K562 (cell line): Measurements from ENCODE around the gene DDX60. TPM values are rescaled to one million over a fixed set of nuclear protein-coding genes. Genes with fewer than 3 reads are reported as not detected.

Experiments used
- ATAC-seq: fragments of 200-7000 bp; cut with Tn5 transposase; 3 replicates; pipeline ENCODE4 v1.9.1; 2020; ENCODE audit warnings: moderate library complexity
- BruUV-seq: library from RNA; stranded (reverse); fragments of 400-500 nt; replicated peaks from 2 replicates; lab custom pipeline; 2021; lab: Mats Ljungman, UMichigan
- CTCF ChIA-PET: fragments of 300-600 bp; formaldehyde crosslinking; extraction: SDS; loops from one replicate; lab custom pipeline; 2021; ENCODE audit warnings: low intra/inter-chr PET ratio; lab: Yijun Ruan, JAX
- POLR2A ChIA-PET: fragments of 300-600, 350-650 bp; sonication (Branson Sonifier 250); formaldehyde crosslinking; extraction: SDS; loops from one replicate; lab custom pipeline; 2021; ENCODE audit warnings: antibody characterized with exemption, inconsistent platforms; lab: Yijun Ruan, JAX
- DNase-seq, 4 experiments: peaks; one replicate each; pipeline versions ENCODE4 v3.0.0 to v3.0.0-alpha.2; 2011 to 2018; ENCODE audit warnings: low spot score in 3 of 4, mixed read lengths in 3 of 4; ENCODE audit errors: extremely low read depth in 1 of 4
- FAIRE-seq: peaks from 2 replicates; lab custom pipeline; 2011; peaks lifted over from hg19 to GRCh38; lab: Jason Lieb, UNC
- H2AFZ ChIP-seq: 2 replicates; pipeline ENCODE4 v1.6.0; 2011; ENCODE audit warnings: low read depth, low read length, control low read depth, inconsistent platforms
- H3K27ac ChIP-seq: fragments of 200-600 bp; 3 replicates; pipeline ENCODE4 v1.8.0; 2011; ENCODE audit warnings: low read depth, mild to moderate bottlenecking, control low read depth, inconsistent platforms, low read length, moderate library complexity, mixed read lengths; ENCODE audit errors: extremely low read depth
- H3K27me3 ChIP-seq, 2 experiments: fragments of 300-600 bp in 1 of 2; 2 replicates in 1 of 2; 3 replicates in 1 of 2; pipeline versions ENCODE4 v1.6.0 to v1.8.0; 2011; ENCODE audit warnings: inconsistent platforms in 2 of 2, low read length in 2 of 2, mild to moderate bottlenecking in 1 of 2, mixed read lengths in 1 of 2, moderate library complexity in 1 of 2; ENCODE audit not compliant: control insufficient read depth in 2 of 2, insufficient read depth in 2 of 2
- H3K36me3 ChIP-seq: fragments of 300-600 bp; 3 replicates; pipeline ENCODE4 v1.8.0; 2011; ENCODE audit warnings: mild to moderate bottlenecking, low read length, inconsistent platforms; ENCODE audit not compliant: control insufficient read depth, insufficient read depth
- H3K4me1 ChIP-seq, 2 experiments: fragments of 200-600 bp in 1 of 2; replicated peaks in 1 of 2; 2 replicates in 1 of 2; 3 replicates in 1 of 2; pipeline versions ENCODE4 v1.5.1 to v1.8.0; 2011; ENCODE audit warnings: inconsistent platforms in 2 of 2, low read length in 2 of 2, mild to moderate bottlenecking in 1 of 2, mixed read lengths in 1 of 2, moderate library complexity in 1 of 2; ENCODE audit not compliant: control insufficient read depth in 2 of 2, insufficient read depth in 2 of 2
- H3K4me2 ChIP-seq: 2 replicates; pipeline ENCODE4 v1.6.1; 2011; ENCODE audit warnings: low read length, control low read depth, inconsistent platforms, mixed read lengths; ENCODE audit not compliant: insufficient read depth
- H3K4me3 ChIP-seq: fragments of 200-600 bp; sonication (generic), shearing (Covaris generic); 2 replicates; pipeline ENCODE4 v1.5.1; 2016; ENCODE audit warnings: control low read depth, inconsistent platforms
- H3K79me2 ChIP-seq: fragments of 200-600 bp; 3 replicates; pipeline ENCODE4 v1.8.0; 2011; ENCODE audit warnings: low read length, inconsistent platforms; ENCODE audit not compliant: control insufficient read depth, insufficient read depth
- H3K9ac ChIP-seq, 2 experiments: 2 replicates each; pipeline versions ENCODE4 v1.6.0 to v1.6.1; 2011; ENCODE audit warnings: low read depth in 2 of 2, low read length in 2 of 2, control low read depth in 1 of 2, inconsistent platforms in 1 of 2, mild to moderate bottlenecking in 1 of 2, mixed read lengths in 1 of 2; ENCODE audit not compliant: insufficient read depth in 1 of 2
- H3K9me1 ChIP-seq: one replicate; pipeline ENCODE4 v1.6.0; 2011; ENCODE audit warnings: inconsistent platforms, mild to moderate bottlenecking, low read length, moderate library complexity; ENCODE audit not compliant: control insufficient read depth, insufficient read depth
- H3K9me3 ChIP-seq: replicated peaks from 2 replicates; pipeline ENCODE4 v1.5.1; 2011; ENCODE audit warnings: low read depth, low read length, inconsistent platforms; ENCODE audit not compliant: control insufficient read depth, insufficient read depth
- H4K20me1 ChIP-seq: replicated peaks from 2 replicates; pipeline ENCODE4 v1.6.1; 2011; ENCODE audit warnings: low read length, inconsistent platforms, mixed read lengths; ENCODE audit not compliant: control insufficient read depth, insufficient read depth
- CBX1 ChIP-seq: sonication (generic); IDR thresholded peaks from 2 replicates; pipeline ENCODE4 v1.6.1; 2016; ENCODE audit warnings: antibody characterized with exemption, low read depth, mild to moderate bottlenecking
- CBX8 ChIP-seq: fragments of 200-600 bp; sonication (generic); IDR thresholded peaks from 2 replicates; pipeline ENCODE4 v1.6.1; 2012; ENCODE audit warnings: borderline replicate concordance, mixed run types, low read depth, mild to moderate bottlenecking, moderate library complexity, mixed read lengths, low read length, control low read depth, inconsistent platforms; ENCODE audit not compliant: poor library complexity, severe bottlenecking; ENCODE audit errors: extremely low read depth
- DEAF1 ChIP-seq: fragments of 450-650 bp; formaldehyde crosslinking; IDR thresholded peaks from 2 replicates; pipeline ENCODE4 v1.4.0; 2020; ENCODE audit warnings: mild to moderate bottlenecking, moderate library complexity
- EP400 ChIP-seq: fragments of 450-650 bp; IDR thresholded peaks from 2 replicates; pipeline ENCODE4 v1.6.1; 2017; ENCODE audit warnings: antibody characterized with exemption, mild to moderate bottlenecking, moderate library complexity
- FOXA3 ChIP-seq, 2 experiments: fragments of 450-650 bp in 1 of 2; sonication (generic) in 1 of 2; formaldehyde crosslinking; IDR thresholded peaks in 1 of 2; conservative IDR thresholded peaks in 1 of 2; 2 replicates each; pipeline versions ENCODE4 v1.4.0 to v1.8.0; 2020 to 2022; ENCODE audit warnings: mild to moderate bottlenecking in 2 of 2, missing genetic modification reagents in 1 of 2
- HMG20B ChIP-seq: fragments of 250-450 bp; sonication (Bioruptor Pico); IDR thresholded peaks from 2 replicates; pipeline ENCODE4 v1.5.0; 2021; ENCODE audit warnings: mild to moderate bottlenecking
- RFX5 ChIP-seq: IDR thresholded peaks from 2 replicates; pipeline ENCODE4 v1.6.1; 2011; ENCODE audit warnings: low read depth, mild to moderate bottlenecking, improper control_type of control experiment, low read length
- RUNX1 ChIP-seq: sonication (generic); IDR thresholded peaks from 2 replicates; pipeline ENCODE4 v1.6.1; 2016; ENCODE audit warnings: antibody characterized with exemption, low read depth
- THAP12 ChIP-seq: fragments of 250-450 bp; sonication (Bioruptor Pico); IDR thresholded peaks from 2 replicates; pipeline ENCODE4 v1.9.0; 2021; ENCODE audit warnings: mild to moderate bottlenecking, inconsistent platforms
- ZBTB17 ChIP-seq: fragments of 450-650 bp; formaldehyde crosslinking; IDR thresholded peaks from 2 replicates; pipeline ENCODE4 v1.4.0; 2020; ENCODE audit warnings: mild to moderate bottlenecking
- ZKSCAN3 ChIP-seq: fragments of 250-450 bp; sonication (Bioruptor Pico); IDR thresholded peaks from 2 replicates; pipeline ENCODE4 v1.4.0; 2020
- ZNF232 ChIP-seq: sonication (generic); formaldehyde crosslinking; IDR thresholded peaks from 2 replicates; pipeline ENCODE4 v1.8.0; 2022; ENCODE audit warnings: mild to moderate bottlenecking, missing genetic modification reagents
- ZNF695 ChIP-seq: fragments of 450-650 bp; formaldehyde crosslinking; IDR thresholded peaks from 2 replicates; pipeline ENCODE4 v1.4.0; 2020; ENCODE audit warnings: mild to moderate bottlenecking, moderate library complexity
- ZNF77 ChIP-seq: fragments of 250-450 bp; sonication (Bioruptor Pico); IDR thresholded peaks from 2 replicates; pipeline ENCODE4 v1.5.0; 2020
- WGBS: fragments of 100-300 bp; shearing (Covaris generic); methylation state at CpG from one replicate; pipeline ENCODE4 v1.1.6; 2016; ENCODE audit warnings: low coverage, mixed read lengths; ENCODE audit not compliant: insufficient coverage; ENCODE audit errors: missing lambda C conversion rate; 5-methylcytosine and 5-hydroxymethylcytosine counted together
- in situ Hi-C: fragments of 300-500 bp; cut with MboI; formaldehyde crosslinking; loops from 4 replicates; pipeline ENCODE4 v1.15.0; 2018; ENCODE audit warnings: inconsistent platforms, mixed read lengths
- intact Hi-C: fragments of 100-400 bp; cut with micrococcal nuclease; formaldehyde crosslinking; loops from 2 replicates; pipeline ENCODE4 v1.14.2; 2022
- polyA plus RNA-seq, 8 experiments: library from polyadenylated mRNA; depleted of rRNA in 4 of 8; stranded (reverse) in 5 of 8; unstranded in 3 of 8; fragments of >200 nt; fragmentation: Nextera tagmentation in 2 of 8; fragmentation: Illumina TruSeq in 1 of 8; extraction: Ambion mirVana in 2 of 8; extraction: Trizol in 1 of 8; gene quantifications; 2 replicates each; pipeline versions ENCODE4 v1.2.1 to v1.2.3, GENCODE V29; 2011 to 2014; ENCODE audit warnings: inconsistent platforms in 1 of 8, missing spikeins in 1 of 8
- total RNA-seq, 7 experiments: library from RNA; depleted of rRNA in 6 of 7; stranded (reverse); fragments of >200 nt in 6 of 7; fragmentation: Illumina TruSeq in 2 of 7; extraction: Trizol in 2 of 7; gene quantifications; 2 replicates each; pipeline versions ENCODE4 v1.2.1 to v1.2.3, GENCODE V29; 2011 to 2021; ENCODE audit warnings: low replicate concordance in 1 of 7
- TF ChIP-seq, protein P1 (sequence below): sonication (generic); formaldehyde crosslinking; IDR thresholded peaks from 2 replicates; pipeline ENCODE4 v1.8.1; 2022; ENCODE audit warnings: missing genetic modification reagents

DDX60 gene
- total and polyA plus RNA-seq, 9 of the 15 experiments (the other 6 are each of a cell fraction or from before 2014, with no cell fraction given) = 0.06 to 0.25 (median 0.13) TPM

DNA sequence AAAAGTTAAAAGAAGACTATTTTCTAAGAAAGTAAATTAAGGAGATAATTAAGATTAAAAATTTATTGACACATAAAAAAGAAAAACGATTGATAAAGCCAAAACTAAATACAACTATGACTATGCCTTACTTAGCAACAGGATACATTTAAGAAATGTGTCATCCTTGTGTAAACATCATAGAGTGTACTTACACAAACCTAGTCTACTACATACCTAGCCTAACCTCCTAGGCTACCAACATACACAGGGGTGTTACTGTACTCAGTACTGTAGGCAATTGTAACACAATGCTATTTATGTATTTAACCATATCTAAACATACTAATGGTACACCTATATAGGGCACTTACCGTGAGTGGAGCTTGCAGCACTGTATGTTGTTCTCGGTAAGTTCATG, 117.9 kb downstream of the DDX60 start:
- CTCF ChIA-PET = no interaction called here
- 0% methylated on average over 3 of the region's 3 CpGs for WGBS
- in situ Hi-C loops = no loop called here
- TF ChIP-seq EP400 = no peak
- TF ChIP-seq ZKSCAN3 (CRISPR knock-in tag) = no peak
- no peak for TF ChIP-seq ZBTB17 (CRISPR knock-in tag)
- TF ChIP-seq ZNF695 (CRISPR knock-in tag) = no peak
- TF ChIP-seq, protein P1, sequence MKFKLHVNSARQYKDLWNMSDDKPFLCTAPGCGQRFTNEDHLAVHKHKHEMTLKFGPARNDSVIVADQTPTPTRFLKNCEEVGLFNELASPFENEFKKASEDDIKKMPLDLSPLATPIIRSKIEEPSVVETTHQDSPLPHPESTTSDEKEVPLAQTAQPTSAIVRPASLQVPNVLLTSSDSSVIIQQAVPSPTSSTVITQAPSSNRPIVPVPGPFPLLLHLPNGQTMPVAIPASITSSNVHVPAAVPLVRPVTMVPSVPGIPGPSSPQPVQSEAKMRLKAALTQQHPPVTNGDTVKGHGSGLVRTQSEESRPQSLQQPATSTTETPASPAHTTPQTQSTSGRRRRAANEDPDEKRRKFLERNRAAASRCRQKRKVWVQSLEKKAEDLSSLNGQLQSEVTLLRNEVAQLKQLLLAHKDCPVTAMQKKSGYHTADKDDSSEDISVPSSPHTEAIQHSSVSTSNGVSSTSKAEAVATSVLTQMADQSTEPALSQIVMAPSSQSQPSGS (CRISPR knock-in tag) = no peak
- TF ChIP-seq ZNF232 (CRISPR knock-in tag) = no peak
- TF ChIP-seq HMG20B (CRISPR knock-in tag) = no peak
- TF ChIP-seq CBX1 = no peak
- TF ChIP-seq THAP12 (CRISPR knock-in tag) = no peak
- TF ChIP-seq RUNX1 = no peak
- TF ChIP-seq RFX5 = no peak
- no peak for TF ChIP-seq FOXA3 (CRISPR knock-in tag; conservative IDR thresholded peaks at IDR 0.05 in 1 of 2, IDR thresholded peaks at IDR 0.05 in 1 of 2)
- no peak for TF ChIP-seq ZNF77 (CRISPR knock-in tag)
- no peak for TF ChIP-seq DEAF1 (CRISPR knock-in tag)
- no peak for TF ChIP-seq CBX8

More for the DNA sequence above, 117.9 kb downstream of the DDX60 start:
- POLR2A ChIA-PET = no interaction called here
- Histone ChIP-seq H4K20me1 (no peaks in the 10 kb centered on the region), H3K27ac (no peak overlapping the region), H3K4me2 (no peak overlapping the region), H3K27me3 (no peaks in the 10 kb centered on the region), H3K9me3 (no peaks in the 10 kb centered on the region; the same call in none of the 2 replicates), H2AFZ (no peak overlapping the region), H3K9me1 (no peaks in the 10 kb centered on the region), H3K79me2 (no peaks in the 10 kb centered on the region), H3K9ac (no peak overlapping the region), H3K36me3 (no peaks in the 10 kb centered on the region), H3K4me3 (no peak overlapping the region), H3K4me1 (no peaks in the 10 kb centered on the region)
- no TSS peak for BruUV-seq
- no peak for ATAC-seq
- no peak for FAIRE-seq
- DNase-seq = no peak
- intact Hi-C loops = no loop called here
